Prostate gland (tissue), 2 donors: ENCODE measurements around the gene HAT1. TPM values are rescaled to one million over a fixed set of nuclear protein-coding genes. Genes with fewer than 3 reads are reported as not detected.

ENCODE experiments used
- DNase-seq: peaks from one replicate; pipeline ENCODE4 v3.0.0-alpha.2; 2019; ENCODE audit warnings: low spot score
- H3K27ac ChIP-seq, 2 donors: fragments of 200-600 bp; sonication (generic); 2 replicates each; pipeline ENCODE4 v1.5.1; 2017 to 2019
- H3K27me3 ChIP-seq: fragments of 200-600 bp; sonication (generic); replicated peaks from 2 replicates; pipeline ENCODE4 v1.5.1; 2019; ENCODE audit not compliant: insufficient read depth
- H3K36me3 ChIP-seq, 2 donors: fragments of 200-600 bp; sonication (generic); 1 replicate in 1 of 2; 2 replicates in 1 of 2; pipeline versions ENCODE4 v1.5.1 to v1.8.1; 2017 to 2019
- H3K4me1 ChIP-seq: fragments of 200-600 bp; sonication (generic); replicated peaks from 2 replicates; pipeline ENCODE4 v1.5.1; 2019
- H3K4me3 ChIP-seq, 2 donors: fragments of 200-600 bp; sonication (generic); 2 replicates each; pipeline ENCODE4 v1.5.1; 2017 to 2019
- H3K9me3 ChIP-seq: fragments of 200-600 bp; sonication (generic); 2 replicates; pipeline ENCODE4 v1.5.1; 2017
- POLR2A ChIP-seq: fragments of 450-650 bp; IDR thresholded peaks from one replicate; pipeline ENCODE4 v1.6.1; 2016; ENCODE audit warnings: antibody characterized with exemption, mild to moderate bottlenecking
- POLR2AphosphoS5 ChIP-seq: sonication (generic); formaldehyde crosslinking; IDR thresholded peaks from one replicate; pipeline ENCODE4 v1.6.1; 2017; ENCODE audit warnings: antibody characterized with exemption
- WGBS: methylation state at CpG from one replicate; pipeline ENCODE4 v1.1.5; 2018; 5-methylcytosine and 5-hydroxymethylcytosine counted together
- intact Hi-C: fragments of 100-400 bp; cut with DNase I; formaldehyde crosslinking; loops from one replicate; pipeline ENCODE4 v1.14.2; 2022
- total RNA-seq, 2 donors: library from RNA; depleted of rRNA; stranded (reverse); fragments of >200 nt; gene quantifications; one replicate each; pipeline ENCODE4 v1.1.0, GENCODE V29; 2016
- TF ChIP-seq, protein P1 (sequence below), 4 experiments: fragments of 200-600 bp in 2 of 4; fragments of 450-650 bp in 2 of 4; sonication (generic) in 2 of 4; IDR thresholded peaks; 1 replicate in 3 of 4; 2 replicates in 1 of 4; pipeline ENCODE4 v1.5.1; 2016 to 2019; ENCODE audit warnings: antibody characterized with exemption in 4 of 4, mild to moderate bottlenecking in 2 of 4, moderate library complexity in 2 of 4

HAT1 gene
- total RNA-seq, 2 donors from 2014 or later = 30.6 to 41.9 TPM

DNA sequence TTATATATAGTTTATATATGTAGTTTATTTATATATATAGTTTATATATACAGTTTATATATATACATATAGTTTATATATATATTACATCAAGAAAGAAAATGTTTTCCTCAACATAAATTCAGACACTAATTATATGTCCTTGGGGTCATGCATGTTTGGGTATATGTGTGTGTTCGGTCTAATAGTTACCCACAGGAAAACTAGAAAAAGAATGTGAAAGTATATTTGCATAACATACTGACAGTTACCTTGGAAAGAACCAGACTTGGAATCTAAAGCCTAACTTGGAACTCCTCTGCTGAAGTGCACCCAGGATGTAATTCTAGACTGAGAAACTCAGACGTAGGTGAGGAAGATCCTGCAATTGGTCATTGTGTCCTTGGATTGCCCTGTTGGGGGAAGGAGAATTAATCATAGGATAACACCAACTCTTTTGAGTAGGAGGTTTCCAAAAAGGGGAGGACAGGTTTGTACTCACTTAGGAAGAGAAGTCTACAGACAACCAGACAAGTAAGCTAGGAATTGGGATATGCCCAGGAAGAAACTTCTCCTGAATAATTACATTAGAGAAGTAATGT lies 19.3 kb upstream of the HAT1 start:
- Histone ChIP-seq H3K4me1 (no peaks in the 10 kb centered on the region), H3K27ac (no peak overlapping the region), H3K9me3 (no peaks in the 10 kb centered on the region), H3K27me3 (no peaks in the 10 kb centered on the region), H3K4me3 (no peak overlapping the region), H3K36me3 (no peaks in the 10 kb centered on the region)
- 51% methylated on average over 2 of the region's 2 CpGs for WGBS
- intact Hi-C loops = no loop called here
- no peak for DNase-seq
- TF ChIP-seq POLR2A (no peak), POLR2AphosphoS5 (no peak)
- TF ChIP-seq, protein P1, sequence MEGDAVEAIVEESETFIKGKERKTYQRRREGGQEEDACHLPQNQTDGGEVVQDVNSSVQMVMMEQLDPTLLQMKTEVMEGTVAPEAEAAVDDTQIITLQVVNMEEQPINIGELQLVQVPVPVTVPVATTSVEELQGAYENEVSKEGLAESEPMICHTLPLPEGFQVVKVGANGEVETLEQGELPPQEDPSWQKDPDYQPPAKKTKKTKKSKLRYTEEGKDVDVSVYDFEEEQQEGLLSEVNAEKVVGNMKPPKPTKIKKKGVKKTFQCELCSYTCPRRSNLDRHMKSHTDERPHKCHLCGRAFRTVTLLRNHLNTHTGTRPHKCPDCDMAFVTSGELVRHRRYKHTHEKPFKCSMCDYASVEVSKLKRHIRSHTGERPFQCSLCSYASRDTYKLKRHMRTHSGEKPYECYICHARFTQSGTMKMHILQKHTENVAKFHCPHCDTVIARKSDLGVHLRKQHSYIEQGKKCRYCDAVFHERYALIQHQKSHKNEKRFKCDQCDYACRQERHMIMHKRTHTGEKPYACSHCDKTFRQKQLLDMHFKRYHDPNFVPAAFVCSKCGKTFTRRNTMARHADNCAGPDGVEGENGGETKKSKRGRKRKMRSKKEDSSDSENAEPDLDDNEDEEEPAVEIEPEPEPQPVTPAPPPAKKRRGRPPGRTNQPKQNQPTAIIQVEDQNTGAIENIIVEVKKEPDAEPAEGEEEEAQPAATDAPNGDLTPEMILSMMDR (IDR thresholded peaks at IDR 0.05) = no peak

- TF ChIP-seq, protein P1 (IDR thresholded peaks at IDR 0.05) = no peak
- TF ChIP-seq POLR2A = no peak
- no peak for TF ChIP-seq POLR2AphosphoS5
- Histone ChIP-seq H3K4me1 (no peaks in the 10 kb centered on the region), H3K36me3 (no peaks in the 10 kb centered on the region), H3K27ac (no peak overlapping the region), H3K9me3 (no peaks in the 10 kb centered on the region), H3K27me3 (no peaks in the 10 kb centered on the region), H3K4me3 (no peak overlapping the region)
- WGBS = 88% methylated on average over 1 of the region's 1 CpG
- no peak for DNase-seq
- intact Hi-C loops = no loop called here
Observed at GRCh38 chr2:171908235-171908634, 14.0 kb upstream of the HAT1 start.

DNA sequence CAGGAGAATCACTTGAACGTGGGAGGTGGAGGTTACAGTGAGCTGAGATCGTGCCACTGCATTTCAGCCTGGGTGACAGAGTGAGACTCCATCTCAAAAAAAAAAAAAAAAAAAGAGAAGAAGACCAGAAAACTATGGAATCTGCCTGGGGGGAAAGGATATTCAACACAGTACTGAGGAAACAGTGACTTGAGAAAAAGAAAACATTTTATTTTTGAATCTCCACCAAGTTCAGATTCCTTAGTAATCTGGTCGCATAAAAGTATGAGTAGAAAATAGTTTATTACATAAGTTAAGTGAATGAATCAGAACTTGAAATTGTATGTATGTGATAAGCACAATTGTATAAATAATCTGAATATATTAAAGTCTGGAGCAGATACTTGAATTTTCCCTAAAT lies 13.0 kb upstream of the HAT1 start:
- 85% methylated on average over 3 of the region's 3 CpGs for WGBS
- intact Hi-C loops = no loop called here

GRCh38 chr2:171910494-171910893 lies 11.8 kb upstream of the HAT1 start:
- H3K27ac ChIP-seq = no peak overlapping the region
- no peaks in the 10 kb centered on the region for H3K9me3 ChIP-seq
- WGBS = 52% methylated on average over 1 of the region's 1 CpG
- no peaks in the 10 kb centered on the region for H3K27me3 ChIP-seq
- no peaks in the 10 kb centered on the region for H3K4me1 ChIP-seq
- TF ChIP-seq POLR2AphosphoS5 (no peak), POLR2A (no peak)
- TF ChIP-seq, protein P1 (IDR thresholded peaks at IDR 0.05) = no peak
- no peak for DNase-seq
- intact Hi-C loops = no loop called here
- H3K4me3 ChIP-seq = no peak overlapping the region
- H3K36me3 ChIP-seq = no peaks in the 10 kb centered on the region

More for the DNA sequence above, 13.0 kb upstream of the HAT1 start:
- no peak for DNase-seq
- Histone ChIP-seq H3K36me3 (no peaks in the 10 kb centered on the region), H3K9me3 (no peaks in the 10 kb centered on the region), H3K27me3 (no peaks in the 10 kb centered on the region), H3K27ac (no peak overlapping the region), H3K4me3 (no peak overlapping the region), H3K4me1 (no peaks in the 10 kb centered on the region)
- no peak for TF ChIP-seq POLR2A
- TF ChIP-seq, protein P1 (IDR thresholded peaks at IDR 0.05) = no peak
- TF ChIP-seq POLR2AphosphoS5 = no peak

- DNase-seq = no peak
- Histone ChIP-seq H3K9me3 (no peaks in the 10 kb centered on the region), H3K27ac (no peak overlapping the region), H3K4me3 (no peak overlapping the region), H3K27me3 (no peaks in the 10 kb centered on the region), H3K36me3 (no peaks in the 10 kb centered on the region), H3K4me1 (no peaks in the 10 kb centered on the region)
- WGBS = 81% methylated on average over 3 of the region's 3 CpGs
- no peak for TF ChIP-seq POLR2AphosphoS5
- TF ChIP-seq, protein P1 (IDR thresholded peaks at IDR 0.05) = no peak
- intact Hi-C loops = no loop called here
Observed at GRCh38 chr2:171913517-171913916, 8.7 kb upstream of the HAT1 start.
